B cell (primary cell): ENCODE results near the gene APOA5.

Source experiments
- EZH2 ChIP-seq: IDR thresholded peaks from 2 replicates; pipeline ENCODE4 v1.6.1; 2012; ENCODE audit warnings: borderline replicate concordance, low read depth, mild to moderate bottlenecking, moderate library complexity, low read length; ENCODE audit not compliant: insufficient read depth, poor library complexity, severe bottlenecking
- TF ChIP-seq, protein P1 (sequence below): fragments of 200-600 bp; IDR thresholded peaks from one replicate; pipeline ENCODE4 v1.8.0; 2022; ENCODE audit warnings: antibody characterized with exemption, mild to moderate bottlenecking

DNA sequence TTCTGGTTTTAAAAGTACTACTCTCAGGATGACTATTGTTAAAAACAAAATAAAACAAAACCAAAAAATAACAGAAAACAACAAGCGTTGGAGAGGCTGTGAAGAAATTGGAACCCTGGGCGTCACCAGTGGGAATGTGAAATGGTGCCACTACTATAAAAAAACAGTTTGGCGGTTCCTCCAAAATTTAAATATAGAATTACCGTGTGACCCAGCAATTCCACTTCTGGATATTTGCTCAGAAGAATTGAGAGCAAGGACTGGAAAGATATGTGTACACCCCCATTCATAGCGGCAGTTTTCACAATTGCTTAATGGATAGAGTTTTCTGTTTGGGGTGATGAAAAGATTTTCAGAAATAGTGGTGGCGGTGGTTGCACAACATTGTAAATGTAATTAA is 22.8 kb upstream of the APOA5 start:
- TF ChIP-seq, protein P1, sequence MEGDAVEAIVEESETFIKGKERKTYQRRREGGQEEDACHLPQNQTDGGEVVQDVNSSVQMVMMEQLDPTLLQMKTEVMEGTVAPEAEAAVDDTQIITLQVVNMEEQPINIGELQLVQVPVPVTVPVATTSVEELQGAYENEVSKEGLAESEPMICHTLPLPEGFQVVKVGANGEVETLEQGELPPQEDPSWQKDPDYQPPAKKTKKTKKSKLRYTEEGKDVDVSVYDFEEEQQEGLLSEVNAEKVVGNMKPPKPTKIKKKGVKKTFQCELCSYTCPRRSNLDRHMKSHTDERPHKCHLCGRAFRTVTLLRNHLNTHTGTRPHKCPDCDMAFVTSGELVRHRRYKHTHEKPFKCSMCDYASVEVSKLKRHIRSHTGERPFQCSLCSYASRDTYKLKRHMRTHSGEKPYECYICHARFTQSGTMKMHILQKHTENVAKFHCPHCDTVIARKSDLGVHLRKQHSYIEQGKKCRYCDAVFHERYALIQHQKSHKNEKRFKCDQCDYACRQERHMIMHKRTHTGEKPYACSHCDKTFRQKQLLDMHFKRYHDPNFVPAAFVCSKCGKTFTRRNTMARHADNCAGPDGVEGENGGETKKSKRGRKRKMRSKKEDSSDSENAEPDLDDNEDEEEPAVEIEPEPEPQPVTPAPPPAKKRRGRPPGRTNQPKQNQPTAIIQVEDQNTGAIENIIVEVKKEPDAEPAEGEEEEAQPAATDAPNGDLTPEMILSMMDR, result no peak
- TF ChIP-seq EZH2, result no peak
